Measurements from ENCODE around the gene TTL. TPM values are rescaled to one million over a fixed set of nuclear protein-coding genes. Genes with fewer than 3 reads are reported as not detected.

TTL gene
- total and polyA plus RNA-seq, 4 donors = 3.6 to 9.5 (median 7.1) TPM

- TF ChIP-seq RXRA (IDR thresholded peaks at IDR 0.05) = peak in 1 of 2 donors; percentile 13
- TF ChIP-seq JUND (IDR thresholded peaks at IDR 0.05) = no peak
- peak; percentile 52 for TF ChIP-seq YY1 (IDR thresholded peaks at IDR 0.05)
- Histone ChIP-seq H3K36me3 (ENCODE audit: control insufficient read depth in 4 of 4, insufficient read depth in 3 of 4, low read depth in 1 of 4, low read length in 3 of 4) (peaks cover 0 to 5% (median 0%) of the 10 kb centered on the region in 4 donors), H3K4me1 (ENCODE audit: control insufficient read depth in 4 of 4, insufficient read depth in 4 of 4, low read length in 3 of 4) (peaks cover 2 to 19% (median 10%) of the 10 kb centered on the region in 4 donors), H3K4me3 (ENCODE audit: low read depth in 1 of 3, low read length in 3 of 3) (no peak overlapping the region), H3K9me3 (ENCODE audit: control insufficient read depth in 4 of 4, low read length in 3 of 4) (no peaks in the 10 kb centered on the region), H3K27me3 (ENCODE audit: control insufficient read depth in 4 of 4, insufficient read depth in 4 of 4, low read length in 3 of 4) (no peaks in the 10 kb centered on the region), H3K27ac (ENCODE audit: low read depth in 1 of 2, low read length in 2 of 2) (no peak overlapping the region), H3K9ac (ENCODE audit: low read depth in 1 of 2, low read length in 2 of 2) (no peak overlapping the region)
- 37% methylated on average over 6 of the region's 6 CpGs for WGBS
- no peak for DNase-seq (ENCODE audit: low spot score)
These were observed 106.7 kb downstream of the TTL start for GRCh38 chr2:112588611-112589045.

Small RNAs within 50 kb of the gene (small RNA-seq; reads per million reads assigned to genes)
- not detected for gene RF00019

Other genes with a start within 250 kb of the TTL start
- gene ZC3H8, start 227.1 kb upstream of the TTL start, total RNA-seq = 1 to 10 TPM; 5.7 to 7.2 TPM
- gene ZC3H8, start 227.1 kb upstream of the TTL start, polyA plus RNA-seq = 1 to 10 TPM; 2.4 to 8.9 TPM
- 1 to 10 TPM; 3.7 to 5.8 TPM for gene ZC3H6, start 206.6 kb upstream of the TTL start, total RNA-seq
- gene ZC3H6, start 206.6 kb upstream of the TTL start, polyA plus RNA-seq = under 1 TPM; 0.32 to 0.99 TPM
- gene RGPD8, start 48.5 kb upstream of the TTL start, total RNA-seq = 10 to 100 TPM in 1 of 2 donors, 1 to 10 TPM in 1; 7.2 to 20.6 TPM
- gene RGPD8, start 48.5 kb upstream of the TTL start, polyA plus RNA-seq = 1 to 10 TPM; 1.5 to 1.7 TPM
- 10 to 100 TPM; 13.1 to 23.8 TPM for gene POLR1B, start 60.3 kb downstream of the TTL start, total RNA-seq
- gene POLR1B, start 60.3 kb downstream of the TTL start, polyA plus RNA-seq = 1 to 10 TPM; 6.5 to 8.5 TPM
- gene CHCHD5, start 102.5 kb downstream of the TTL start, total RNA-seq = 1 to 10 TPM; 5.0 to 5.8 TPM
- gene CHCHD5, start 102.5 kb downstream of the TTL start, polyA plus RNA-seq = 10 to 100 TPM; 36.6 to 59.9 TPM
- gene SLC20A1, start 163.8 kb downstream of the TTL start, total RNA-seq = 10 to 100 TPM; 23.3 to 56.9 TPM
- gene SLC20A1, start 163.8 kb downstream of the TTL start, polyA plus RNA-seq = 10 to 100 TPM; 15.3 to 16.7 TPM
- gene NT5DC4, start 238.9 kb downstream of the TTL start, total RNA-seq = 1 to 10 TPM in 1 of 2 donors, not detected in 1; 1.2 TPM
- not detected for gene NT5DC4, start 238.9 kb downstream of the TTL start, polyA plus RNA-seq